Choroid plexus epithelial cell (primary cell): Measurements from ENCODE around the gene ANKH.

Experiments used
- DNase-seq: peaks from one replicate; pipeline ENCODE4 v3.0.0-alpha.2; 2010; ENCODE audit warnings: low read depth
- H3K4me3 ChIP-seq: 2 replicates; pipeline ENCODE4 v1.5.1; 2011; ENCODE audit warnings: low read depth, mild to moderate bottlenecking, control low read depth, low read length, moderate library complexity
- CTCF ChIP-seq: conservative IDR thresholded peaks from 2 replicates; pipeline ENCODE4 v1.5.1; 2011; ENCODE audit warnings: low read depth, mild to moderate bottlenecking, control low read depth, inconsistent platforms, low read length, moderate library complexity

The ANKH gene

GRCh38 chr5:14663734-14664269 is 207.8 kb downstream of the ANKH start:
- DNase-seq, result peak; percentile 44
- no peak for TF ChIP-seq CTCF
- peak overlapping the region; percentile 91 for H3K4me3 ChIP-seq

- DNase-seq, result no peak
- H3K4me3 ChIP-seq, result no peak overlapping the region
- no peak for TF ChIP-seq CTCF
Observed at GRCh38 chr5:14662721-14663260, 208.8 kb downstream of the ANKH start.

GRCh38 chr5:14660833-14661232 is 210.7 kb downstream of the ANKH start:
- DNase-seq, result no peak
- no peak for TF ChIP-seq CTCF
- no peak overlapping the region for H3K4me3 ChIP-seq

GRCh38 chr5:14659821-14660607 is 211.6 kb downstream of the ANKH start:
- TF ChIP-seq CTCF, result no peak
- H3K4me3 ChIP-seq, result no peak overlapping the region
- peak; percentile 37 for DNase-seq

- DNase-seq, result no peak
- TF ChIP-seq CTCF, result no peak
- H3K4me3 ChIP-seq, result no peak overlapping the region
Observed at GRCh38 chr5:14656898-14657297, 214.7 kb downstream of the ANKH start.

GRCh38 chr5:14655146-14655741 is 216.3 kb downstream of the ANKH start:
- no peak overlapping the region for H3K4me3 ChIP-seq
- DNase-seq, result no peak
- TF ChIP-seq CTCF, result no peak
